Activated CD4-positive, alpha-beta T cell treated with anti-CD3 and anti-CD28 coated beads, Interleukin-10, Interleukin-2, amounts not matched to agents 100 ng/mL and 50 ng/mL, durations not matched to agents 16 hours and 8 hours (primary cell): Measurements from ENCODE around the gene BSX.

Experiments
- DNase-seq: peaks from one replicate; pipeline ENCODE4 v3.0.0-alpha.2; 2020

BSX gene

GRCh38 chr11:122954455-122954854 is 27.2 kb downstream of the BSX start:
- DNase-seq = no peak

- DNase-seq = no peak
Observed at GRCh38 chr11:122951211-122951610, 30.4 kb downstream of the BSX start.

- DNase-seq = no peak
Observed at GRCh38 chr11:122938557-122938956, 43.1 kb downstream of the BSX start.

GRCh38 chr11:122937983-122938382 is 43.7 kb downstream of the BSX start:
- DNase-seq = peak; percentile 23

- DNase-seq = no peak
Observed at GRCh38 chr11:122933416-122933815, 48.2 kb downstream of the BSX start.

- peak; percentile 20 for DNase-seq
Observed at GRCh38 chr11:122931510-122931909, 50.1 kb downstream of the BSX start.
